ENCODE results near the gene PPP1R36. TPM values are rescaled to one million over a fixed set of nuclear protein-coding genes. Genes with fewer than 3 reads are reported as not detected.

Gene PPP1R36
- total and polyA plus RNA-seq, 2 of the 13 experiments (the other 11 are each of a cell fraction or from before 2014, with no cell fraction given) = 0.11 to 0.17 TPM

DNA sequence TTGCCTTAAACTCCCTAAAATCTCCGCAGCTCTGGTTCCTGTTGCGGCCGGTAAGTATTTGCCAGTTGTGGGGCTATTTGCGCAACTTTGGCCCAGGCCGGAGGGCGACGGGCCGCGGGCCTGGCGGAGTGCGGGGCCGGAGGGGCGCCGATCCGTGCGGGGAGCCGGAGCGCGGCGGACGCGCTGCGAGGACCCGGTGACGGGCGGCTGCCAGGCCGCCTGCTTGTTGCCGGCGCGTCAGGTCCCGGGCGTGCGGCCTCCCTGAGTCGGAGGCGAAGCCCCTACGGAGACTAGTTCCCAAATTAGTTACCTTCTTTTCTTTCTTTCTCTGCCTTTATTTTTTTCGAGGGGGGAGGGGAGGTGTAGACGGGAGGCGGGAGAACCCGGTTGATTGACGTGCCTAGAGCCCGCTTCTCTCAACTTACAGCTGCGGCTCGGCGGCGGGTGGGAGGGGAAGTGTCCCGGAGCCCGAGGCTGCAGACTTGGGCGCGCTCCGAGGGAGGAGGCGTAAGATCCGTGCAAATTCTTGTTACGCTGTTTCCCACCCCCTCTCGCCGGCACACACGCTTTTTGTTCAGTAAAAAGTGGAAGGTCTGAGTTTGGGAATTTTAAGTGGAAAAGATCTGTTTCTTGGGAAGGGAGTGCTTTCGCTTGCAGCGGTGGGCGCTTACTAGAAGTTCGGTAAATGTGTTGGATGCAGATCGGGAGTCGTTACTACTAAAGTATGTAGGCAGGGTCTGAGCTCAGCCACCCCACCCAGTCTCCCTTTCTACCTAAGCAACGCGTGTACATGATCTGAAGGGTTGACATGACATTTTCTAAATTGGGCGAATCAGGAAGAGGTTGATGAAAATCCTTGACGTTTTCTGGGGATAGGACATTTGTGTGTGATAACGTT, 44.6 kb upstream of the PPP1R36 start (continued):
- TF ChIP-seq, protein P1, sequence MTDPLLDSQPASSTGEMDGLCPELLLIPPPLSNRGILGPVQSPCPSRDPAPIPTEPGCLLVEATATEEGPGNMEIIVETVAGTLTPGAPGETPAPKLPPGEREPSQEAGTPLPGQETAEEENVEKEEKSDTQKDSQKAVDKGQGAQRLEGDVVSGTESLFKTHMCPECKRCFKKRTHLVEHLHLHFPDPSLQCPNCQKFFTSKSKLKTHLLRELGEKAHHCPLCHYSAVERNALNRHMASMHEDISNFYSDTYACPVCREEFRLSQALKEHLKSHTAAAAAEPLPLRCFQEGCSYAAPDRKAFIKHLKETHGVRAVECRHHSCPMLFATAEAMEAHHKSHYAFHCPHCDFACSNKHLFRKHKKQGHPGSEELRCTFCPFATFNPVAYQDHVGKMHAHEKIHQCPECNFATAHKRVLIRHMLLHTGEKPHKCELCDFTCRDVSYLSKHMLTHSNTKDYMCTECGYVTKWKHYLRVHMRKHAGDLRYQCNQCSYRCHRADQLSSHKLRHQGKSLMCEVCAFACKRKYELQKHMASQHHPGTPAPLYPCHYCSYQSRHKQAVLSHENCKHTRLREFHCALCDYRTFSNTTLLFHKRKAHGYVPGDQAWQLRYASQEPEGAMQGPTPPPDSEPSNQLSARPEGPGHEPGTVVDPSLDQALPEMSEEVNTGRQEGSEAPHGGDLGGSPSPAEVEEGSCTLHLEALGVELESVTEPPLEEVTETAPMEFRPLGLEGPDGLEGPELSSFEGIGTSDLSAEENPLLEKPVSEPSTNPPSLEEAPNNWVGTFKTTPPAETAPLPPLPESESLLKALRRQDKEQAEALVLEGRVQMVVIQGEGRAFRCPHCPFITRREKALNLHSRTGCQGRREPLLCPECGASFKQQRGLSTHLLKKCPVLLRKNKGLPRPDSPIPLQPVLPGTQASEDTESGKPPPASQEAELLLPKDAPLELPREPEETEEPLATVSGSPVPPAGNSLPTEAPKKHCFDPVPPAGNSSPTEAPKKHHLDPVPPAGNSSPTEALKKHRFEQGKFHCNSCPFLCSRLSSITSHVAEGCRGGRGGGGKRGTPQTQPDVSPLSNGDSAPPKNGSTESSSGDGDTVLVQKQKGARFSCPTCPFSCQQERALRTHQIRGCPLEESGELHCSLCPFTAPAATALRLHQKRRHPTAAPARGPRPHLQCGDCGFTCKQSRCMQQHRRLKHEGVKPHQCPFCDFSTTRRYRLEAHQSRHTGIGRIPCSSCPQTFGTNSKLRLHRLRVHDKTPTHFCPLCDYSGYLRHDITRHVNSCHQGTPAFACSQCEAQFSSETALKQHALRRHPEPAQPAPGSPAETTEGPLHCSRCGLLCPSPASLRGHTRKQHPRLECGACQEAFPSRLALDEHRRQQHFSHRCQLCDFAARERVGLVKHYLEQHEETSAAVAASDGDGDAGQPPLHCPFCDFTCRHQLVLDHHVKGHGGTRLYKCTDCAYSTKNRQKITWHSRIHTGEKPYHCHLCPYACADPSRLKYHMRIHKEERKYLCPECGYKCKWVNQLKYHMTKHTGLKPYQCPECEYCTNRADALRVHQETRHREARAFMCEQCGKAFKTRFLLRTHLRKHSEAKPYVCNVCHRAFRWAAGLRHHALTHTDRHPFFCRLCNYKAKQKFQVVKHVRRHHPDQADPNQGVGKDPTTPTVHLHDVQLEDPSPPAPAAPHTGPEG (CRISPR knock-in tag; IDR thresholded peaks at IDR 0.05) = 0 out of 2 replicates have a peak, but pooled peaks have one; percentile 16
- TF ChIP-seq ETV5 (CRISPR knock-in tag; IDR thresholded peaks at IDR 0.05; ENCODE audit: borderline replicate concordance) (no peak), BRCA1 (CRISPR knock-in tag; IDR thresholded peaks at IDR 0.05) (no peak), NFRKB (IDR thresholded peaks at IDR 0.05) (no peak), ZNF713 (CRISPR knock-in tag; IDR thresholded peaks at IDR 0.05) (no peak), CCDC6 (CRISPR knock-in tag; IDR thresholded peaks at IDR 0.05) (no peak), ZNF256 (CRISPR knock-in tag; conservative IDR thresholded peaks at IDR 0.05) (no peak), RAD21 (CRISPR knock-in tag; IDR thresholded peaks at IDR 0.05) (no peak), ZNF75D (CRISPR knock-in tag; IDR thresholded peaks at IDR 0.05; ENCODE audit: borderline replicate concordance) (no peak), RARG (CRISPR knock-in tag; IDR thresholded peaks at IDR 0.05; ENCODE audit: low read depth) (no peak), ZNF749 (CRISPR knock-in tag; IDR thresholded peaks at IDR 0.05; ENCODE audit: borderline replicate concordance) (no peak)
- TF ChIP-seq, protein P2, sequence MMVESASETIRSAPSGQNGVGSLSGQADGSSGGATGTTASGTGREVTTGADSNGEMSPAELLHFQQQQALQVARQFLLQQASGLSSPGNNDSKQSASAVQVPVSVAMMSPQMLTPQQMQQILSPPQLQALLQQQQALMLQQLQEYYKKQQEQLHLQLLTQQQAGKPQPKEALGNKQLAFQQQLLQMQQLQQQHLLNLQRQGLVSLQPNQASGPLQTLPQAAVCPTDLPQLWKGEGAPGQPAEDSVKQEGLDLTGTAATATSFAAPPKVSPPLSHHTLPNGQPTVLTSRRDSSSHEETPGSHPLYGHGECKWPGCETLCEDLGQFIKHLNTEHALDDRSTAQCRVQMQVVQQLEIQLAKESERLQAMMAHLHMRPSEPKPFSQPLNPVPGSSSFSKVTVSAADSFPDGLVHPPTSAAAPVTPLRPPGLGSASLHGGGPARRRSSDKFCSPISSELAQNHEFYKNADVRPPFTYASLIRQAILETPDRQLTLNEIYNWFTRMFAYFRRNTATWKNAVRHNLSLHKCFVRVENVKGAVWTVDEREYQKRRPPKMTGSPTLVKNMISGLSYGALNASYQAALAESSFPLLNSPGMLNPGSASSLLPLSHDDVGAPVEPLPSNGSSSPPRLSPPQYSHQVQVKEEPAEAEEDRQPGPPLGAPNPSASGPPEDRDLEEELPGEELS (CRISPR knock-in tag; IDR thresholded peaks at IDR 0.05) = no peak; the same call in 1 of the 2 replicates
- TF ChIP-seq, protein P3, sequence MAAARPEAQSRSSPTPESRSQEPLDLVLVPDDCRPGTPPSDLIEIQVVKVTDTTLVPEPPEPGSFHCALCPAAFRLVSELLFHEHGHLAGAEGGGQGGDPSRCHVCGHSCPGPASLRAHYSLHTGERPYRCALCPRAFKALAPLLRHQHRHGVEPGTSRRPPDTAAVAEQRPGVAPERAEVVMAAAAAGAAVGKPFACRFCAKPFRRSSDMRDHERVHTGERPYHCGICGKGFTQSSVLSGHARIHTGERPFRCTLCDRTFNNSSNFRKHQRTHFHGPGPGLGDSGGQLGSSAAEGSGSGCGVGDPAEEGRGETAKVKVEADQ (CRISPR knock-in tag; IDR thresholded peaks at IDR 0.05; ENCODE audit: borderline replicate concordance) = 0 out of 2 replicates have a peak, but pooled peaks have one; percentile 27
- TF ChIP-seq, protein P4, sequence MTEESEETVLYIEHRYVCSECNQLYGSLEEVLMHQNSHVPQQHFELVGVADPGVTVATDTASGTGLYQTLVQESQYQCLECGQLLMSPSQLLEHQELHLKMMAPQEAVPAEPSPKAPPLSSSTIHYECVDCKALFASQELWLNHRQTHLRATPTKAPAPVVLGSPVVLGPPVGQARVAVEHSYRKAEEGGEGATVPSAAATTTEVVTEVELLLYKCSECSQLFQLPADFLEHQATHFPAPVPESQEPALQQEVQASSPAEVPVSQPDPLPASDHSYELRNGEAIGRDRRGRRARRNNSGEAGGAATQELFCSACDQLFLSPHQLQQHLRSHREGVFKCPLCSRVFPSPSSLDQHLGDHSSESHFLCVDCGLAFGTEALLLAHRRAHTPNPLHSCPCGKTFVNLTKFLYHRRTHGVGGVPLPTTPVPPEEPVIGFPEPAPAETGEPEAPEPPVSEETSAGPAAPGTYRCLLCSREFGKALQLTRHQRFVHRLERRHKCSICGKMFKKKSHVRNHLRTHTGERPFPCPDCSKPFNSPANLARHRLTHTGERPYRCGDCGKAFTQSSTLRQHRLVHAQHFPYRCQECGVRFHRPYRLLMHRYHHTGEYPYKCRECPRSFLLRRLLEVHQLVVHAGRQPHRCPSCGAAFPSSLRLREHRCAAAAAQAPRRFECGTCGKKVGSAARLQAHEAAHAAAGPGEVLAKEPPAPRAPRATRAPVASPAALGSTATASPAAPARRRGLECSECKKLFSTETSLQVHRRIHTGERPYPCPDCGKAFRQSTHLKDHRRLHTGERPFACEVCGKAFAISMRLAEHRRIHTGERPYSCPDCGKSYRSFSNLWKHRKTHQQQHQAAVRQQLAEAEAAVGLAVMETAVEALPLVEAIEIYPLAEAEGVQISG (CRISPR knock-in tag; IDR thresholded peaks at IDR 0.05) = peak; percentile 56
- TF ChIP-seq, protein P5, sequence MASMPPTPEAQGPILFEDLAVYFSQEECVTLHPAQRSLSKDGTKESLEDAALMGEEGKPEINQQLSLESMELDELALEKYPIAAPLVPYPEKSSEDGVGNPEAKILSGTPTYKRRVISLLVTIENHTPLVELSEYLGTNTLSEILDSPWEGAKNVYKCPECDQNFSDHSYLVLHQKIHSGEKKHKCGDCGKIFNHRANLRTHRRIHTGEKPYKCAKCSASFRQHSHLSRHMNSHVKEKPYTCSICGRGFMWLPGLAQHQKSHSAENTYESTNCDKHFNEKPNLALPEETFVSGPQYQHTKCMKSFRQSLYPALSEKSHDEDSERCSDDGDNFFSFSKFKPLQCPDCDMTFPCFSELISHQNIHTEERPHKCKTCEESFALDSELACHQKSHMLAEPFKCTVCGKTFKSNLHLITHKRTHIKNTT (CRISPR knock-in tag; IDR thresholded peaks at IDR 0.05) = no peak

All from HepG2 (cell line).